NCI-H1694 (cell line): ENCODE results near the gene CLDN1.

Source experiments
- DNase-seq: peaks from one replicate; lab custom pipeline; 2025; lab: John Stamatoyannopoulos, UW

CLDN1 gene

DNA sequence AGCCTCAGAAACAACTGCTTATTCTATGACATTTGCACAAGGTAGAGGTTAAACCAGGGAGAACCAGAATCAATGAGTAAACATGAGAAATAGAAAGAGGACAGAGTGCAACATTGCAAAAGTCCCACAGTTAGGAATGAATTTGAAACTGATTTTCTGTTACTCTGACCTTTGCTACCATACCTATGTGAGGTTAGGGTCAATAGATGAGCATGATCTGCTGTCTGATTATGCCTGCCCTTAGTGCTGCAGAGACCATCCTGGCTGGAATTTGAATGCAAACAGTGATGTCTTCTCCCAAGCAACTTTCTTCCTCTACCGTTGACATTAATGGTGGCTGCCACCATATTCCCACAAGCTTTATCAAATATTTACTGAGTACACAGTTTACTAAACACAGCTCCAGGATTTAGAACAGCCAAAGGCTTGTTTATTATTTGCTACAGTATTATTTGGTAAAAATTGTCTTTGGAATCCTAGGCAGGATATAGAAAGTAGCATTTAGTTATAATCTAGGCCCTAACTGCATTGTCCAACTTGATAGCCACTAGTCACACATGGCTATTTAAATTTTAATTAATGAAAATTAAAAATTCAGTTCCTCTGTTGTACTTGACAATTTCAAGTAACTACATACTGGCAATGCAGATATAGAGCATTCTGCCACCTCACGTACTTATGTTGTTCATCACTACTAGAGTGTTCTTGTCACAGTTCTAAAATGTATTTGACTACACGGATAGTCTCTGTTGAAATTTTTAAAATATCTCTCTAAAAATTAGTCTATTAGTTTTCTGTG lies 8.9 kb upstream of the CLDN1 start:
- DNase-seq = no peak

DNA sequence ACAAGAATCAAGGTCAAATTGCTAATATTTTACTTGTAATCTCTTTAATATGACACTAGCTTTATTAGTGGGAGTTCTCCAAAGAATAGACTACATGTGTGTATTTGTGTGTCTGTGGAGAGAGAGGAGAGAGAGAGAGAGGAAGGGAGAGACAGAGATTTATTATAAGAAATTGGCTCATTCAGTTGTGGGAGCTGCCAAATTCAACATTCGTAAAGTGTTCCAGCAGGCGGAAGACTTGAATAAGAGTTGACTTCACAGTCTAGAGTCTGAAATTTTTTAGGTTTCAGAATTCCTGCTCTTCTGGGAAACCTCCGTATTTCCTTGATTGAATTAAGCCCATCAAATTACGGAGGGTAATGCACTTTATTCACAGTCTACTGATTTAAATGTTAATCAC lies 4.7 kb upstream of the CLDN1 start:
- no peak for DNase-seq

DNA sequence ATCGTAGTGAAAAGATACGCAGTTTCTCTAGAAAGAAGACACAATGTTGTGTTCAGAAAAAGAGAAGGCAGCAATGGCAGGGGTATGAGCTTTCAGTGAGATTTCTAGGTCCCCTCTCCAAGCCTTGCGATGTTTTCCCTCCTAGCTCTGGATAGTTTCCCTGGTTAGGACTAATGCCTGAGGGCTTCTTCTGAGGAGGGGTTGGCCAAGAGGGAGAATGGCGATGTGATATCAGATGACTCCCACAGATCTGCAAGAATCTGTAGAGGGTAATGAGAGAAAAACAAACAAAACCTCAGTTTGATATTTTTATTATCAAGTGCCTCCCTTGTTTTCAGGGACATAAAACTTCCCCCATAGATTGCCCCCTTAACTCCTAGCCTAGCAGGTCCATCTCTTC lies 4.1 kb upstream of the CLDN1 start:
- DNase-seq = no peak

DNA sequence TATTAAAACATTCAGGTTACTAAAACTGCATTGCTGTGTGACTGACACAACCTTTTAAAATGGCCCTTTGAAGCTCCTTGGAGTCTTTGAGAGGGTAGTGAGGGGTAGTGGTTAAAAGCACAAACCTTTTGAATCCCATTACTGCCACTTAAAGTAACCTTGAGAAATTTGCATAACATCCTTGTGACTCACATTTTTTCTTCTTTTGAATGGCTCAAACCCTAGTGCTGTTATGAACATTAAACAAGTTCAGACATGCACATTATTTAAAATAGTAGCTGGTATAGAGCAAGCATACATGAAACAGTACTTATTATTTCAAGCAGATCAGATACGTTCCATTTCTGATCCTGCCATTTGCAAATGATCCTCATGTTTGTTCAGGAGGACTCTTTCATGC lies 3.7 kb upstream of the CLDN1 start:
- no peak for DNase-seq

DNA sequence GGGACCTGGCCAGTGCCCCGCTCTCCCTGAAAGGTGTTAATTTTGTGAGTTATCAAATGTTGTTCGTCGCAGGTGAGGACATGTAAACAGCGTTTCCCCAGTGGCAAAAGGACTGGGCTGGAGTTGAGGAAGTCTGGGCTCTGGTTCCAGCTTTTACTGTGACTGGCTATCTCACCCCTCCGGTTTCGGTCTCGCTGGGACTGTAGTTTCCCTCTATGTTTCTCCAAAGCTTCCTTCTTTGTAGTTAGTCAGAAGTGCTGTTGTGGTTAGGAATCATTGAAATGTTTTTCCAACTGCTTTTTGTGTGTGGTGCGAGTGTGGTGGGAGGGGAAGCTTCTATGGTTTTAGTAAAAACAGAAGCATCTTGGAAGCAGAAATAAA lies 990 bp upstream of the CLDN1 start:
- DNase-seq = no peak

DNA sequence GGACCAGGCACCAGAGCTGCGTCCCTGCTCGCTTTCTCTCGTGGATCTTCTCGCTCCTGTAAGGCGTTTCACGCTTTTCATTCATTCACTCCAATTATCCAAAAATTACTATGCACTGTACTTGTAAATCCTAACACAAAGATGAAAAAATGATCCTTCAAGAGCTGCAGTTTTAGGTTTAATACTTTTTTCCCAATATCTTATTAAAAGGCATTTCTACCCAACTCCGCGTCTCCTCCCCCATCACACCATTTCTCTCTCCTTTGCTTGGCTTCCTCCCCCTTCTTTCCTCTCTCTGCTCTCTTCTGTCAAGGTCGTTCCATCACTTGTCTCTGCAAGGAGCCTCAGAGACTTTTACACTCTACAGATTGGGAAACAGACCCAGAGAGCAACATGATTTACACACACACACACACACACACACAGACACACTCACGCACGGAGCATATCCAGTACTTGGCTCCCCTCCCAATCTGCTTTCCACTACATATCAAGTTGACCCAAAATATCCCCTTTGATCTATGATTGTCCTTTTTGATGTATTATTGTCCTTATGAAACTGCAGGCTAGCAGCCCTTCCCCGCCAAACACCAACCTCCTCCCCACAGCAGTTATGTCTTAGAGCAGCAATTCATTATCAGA lies 479 bp upstream of the CLDN1 start:
- DNase-seq = no peak

DNA sequence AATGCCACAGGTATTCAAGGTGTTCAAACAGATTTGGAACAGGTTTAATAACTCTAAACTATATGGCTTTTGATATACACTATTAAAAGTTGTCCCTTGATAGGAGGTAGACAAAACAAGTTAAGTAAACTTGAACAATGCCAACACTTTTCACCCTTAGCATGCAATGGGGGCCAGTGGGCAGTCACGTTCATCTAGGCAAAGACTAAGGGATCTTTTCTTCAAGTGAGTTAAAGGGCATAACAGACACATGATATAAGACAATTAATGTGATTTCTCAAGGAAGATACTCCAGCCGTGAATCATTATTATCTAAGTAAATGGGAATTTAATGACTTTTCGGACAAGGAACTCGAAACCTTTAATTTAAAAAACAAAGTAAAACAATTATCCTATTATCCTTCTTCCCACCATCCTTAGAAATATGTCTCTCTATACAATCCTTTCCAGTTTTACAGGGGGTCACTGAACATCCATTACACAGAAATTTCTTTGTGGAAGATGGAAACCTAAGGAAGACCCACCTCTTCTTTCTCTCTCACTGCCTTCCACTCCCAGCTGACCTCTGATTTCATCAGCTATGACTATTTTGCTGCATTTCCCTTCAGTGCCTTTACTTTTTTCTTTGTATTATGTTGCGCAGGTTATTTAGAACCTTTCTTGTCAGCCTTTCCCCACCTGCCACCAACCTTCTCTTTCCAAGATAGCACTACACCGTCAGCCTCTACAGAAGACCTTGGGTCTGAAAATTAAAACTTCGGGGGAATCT lies 1.5 kb downstream of the CLDN1 start:
- no peak for DNase-seq

DNA sequence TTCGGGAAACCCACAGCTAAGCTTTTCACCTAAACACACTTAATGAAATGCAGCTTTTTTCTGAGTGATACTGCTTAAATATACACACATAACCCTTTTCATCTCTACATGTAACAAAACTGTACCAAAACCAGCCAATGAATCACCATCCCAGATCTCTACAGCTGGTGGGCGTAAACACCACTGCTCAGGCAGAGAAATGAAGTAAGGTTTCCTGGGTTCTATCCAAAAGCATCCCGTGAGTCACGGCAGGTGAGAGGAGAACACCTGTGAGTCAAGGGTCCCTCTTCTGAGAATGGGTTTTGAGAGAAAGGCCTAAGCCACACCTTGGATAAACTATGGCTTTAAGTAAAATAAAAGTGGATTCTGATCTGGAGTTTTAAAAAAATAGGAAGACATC lies 2.6 kb downstream of the CLDN1 start:
- no peak for DNase-seq

DNA sequence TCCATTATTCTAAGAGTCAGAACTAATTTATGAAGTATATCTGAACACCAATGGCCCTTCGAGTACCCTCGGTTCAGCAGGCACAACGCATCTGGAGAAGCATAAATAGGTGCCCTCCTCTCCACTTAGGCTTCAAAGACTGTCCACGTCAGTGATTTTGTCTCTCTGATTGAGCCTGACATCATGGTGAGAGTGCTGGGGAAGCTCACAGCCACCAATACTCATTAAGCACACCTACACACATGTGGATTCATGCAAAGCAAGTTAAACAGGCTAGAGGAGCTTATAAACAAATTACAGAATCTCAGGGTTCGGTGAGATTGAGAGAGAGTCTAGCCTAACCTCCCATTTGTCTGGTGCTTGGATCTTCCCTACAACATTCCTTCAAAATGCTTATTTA lies 3.6 kb downstream of the CLDN1 start:
- no peak for DNase-seq

DNA sequence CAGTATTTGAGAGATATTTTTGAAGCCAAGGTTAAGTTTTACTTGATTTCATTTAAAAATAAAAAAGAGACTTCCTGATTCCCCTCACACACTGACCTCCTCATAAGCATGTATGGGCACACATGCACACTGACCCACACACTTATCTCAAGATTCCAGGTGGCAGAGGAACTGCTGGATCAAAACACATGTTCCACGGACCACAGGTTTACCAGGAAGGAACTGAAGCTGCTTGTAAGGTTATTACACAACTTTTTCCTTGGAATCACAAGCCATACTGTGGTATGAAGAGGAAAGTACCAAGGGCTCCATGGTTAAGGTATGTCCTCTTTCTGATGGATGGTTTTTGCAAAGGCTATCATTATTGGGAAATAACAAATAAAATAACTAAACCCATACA lies 7.5 kb downstream of the CLDN1 start:
- DNase-seq = no peak

DNA sequence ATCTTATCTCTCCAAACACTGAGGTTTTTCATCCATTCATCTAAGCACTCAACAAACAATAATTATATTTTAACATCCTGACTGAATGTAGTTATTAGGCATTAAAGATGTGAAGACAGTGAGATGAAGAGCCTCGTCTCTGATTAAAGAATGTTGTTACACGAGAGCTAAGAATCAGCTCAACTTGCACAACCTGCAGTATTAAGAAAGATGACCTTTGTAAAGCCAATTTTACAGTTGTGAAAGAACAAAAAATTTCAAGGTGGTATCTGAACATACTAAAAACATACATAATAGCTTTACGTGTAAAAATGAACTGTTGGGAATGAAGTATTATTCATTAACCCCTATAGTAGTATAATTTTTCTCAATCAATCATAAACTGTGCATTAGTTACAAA lies 12.8 kb downstream of the CLDN1 start:
- DNase-seq = no peak

DNA sequence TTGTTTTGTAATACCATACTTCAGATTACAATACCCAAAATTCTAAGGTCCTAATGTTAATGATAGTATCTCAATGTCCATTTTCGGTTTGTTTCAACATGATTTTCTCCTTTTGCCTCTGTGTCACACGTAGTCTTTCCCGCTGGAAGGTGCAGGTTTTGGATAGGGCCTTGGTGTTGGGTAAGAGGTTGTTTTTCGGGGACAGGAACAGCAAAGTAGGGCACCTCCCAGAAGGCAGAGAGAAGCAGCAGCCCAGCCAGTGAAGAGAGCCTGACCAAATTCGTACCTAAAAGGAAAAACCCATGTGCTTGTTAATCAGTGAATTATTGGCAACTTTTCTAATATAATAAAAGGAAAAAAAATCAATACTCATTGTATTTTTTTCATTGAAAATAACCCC lies 14.1 kb downstream of the CLDN1 start:
- no peak for DNase-seq

DNA sequence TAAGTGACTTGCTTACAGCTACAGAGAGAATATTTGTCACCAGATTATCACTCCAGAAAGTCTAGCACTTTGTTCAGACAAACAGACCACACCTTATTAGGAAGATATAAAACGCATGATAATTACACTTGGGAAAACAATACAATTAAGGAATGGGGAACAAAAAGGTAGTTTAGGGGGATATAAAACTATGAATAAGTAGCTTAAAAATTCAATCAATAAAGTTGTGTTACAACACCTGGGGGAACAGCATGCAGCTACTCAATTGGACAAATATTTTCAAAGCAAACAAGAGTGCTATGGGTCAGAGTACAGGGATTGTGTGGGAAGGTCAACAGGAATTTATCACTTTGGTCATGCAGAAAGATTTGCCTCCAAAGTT lies 15.1 kb downstream of the CLDN1 start:
- DNase-seq = no peak

DNA sequence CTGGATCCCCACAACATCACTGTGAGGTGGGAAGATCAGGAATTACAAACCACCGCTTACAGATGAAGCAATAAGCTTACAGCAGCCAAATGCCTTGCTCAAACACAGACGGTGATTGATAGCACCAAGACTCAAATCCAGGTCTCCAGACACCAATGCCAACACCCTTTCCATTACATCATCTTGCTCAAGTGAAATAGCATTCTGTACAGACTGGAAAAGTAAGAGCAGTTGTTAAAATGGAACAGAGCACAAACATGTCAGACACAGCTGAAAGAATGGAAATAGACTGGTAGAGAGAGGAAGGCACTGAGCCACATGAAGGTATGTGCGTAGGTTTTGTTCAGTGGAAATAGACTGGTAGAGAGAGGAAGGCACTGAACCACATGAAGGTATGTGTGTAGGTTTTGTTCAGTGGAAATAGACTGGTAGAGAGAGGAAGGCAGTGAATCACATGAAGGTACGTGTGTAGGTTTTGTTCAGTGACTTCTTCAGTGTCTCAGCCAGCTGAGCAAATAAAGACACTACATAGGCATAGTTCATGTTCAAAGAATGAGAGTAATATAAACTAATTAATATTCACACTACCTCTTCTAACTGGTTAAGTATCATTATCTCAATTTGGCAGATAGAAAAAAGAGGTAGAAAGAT lies 15.6 kb downstream of the CLDN1 start:
- DNase-seq = no peak

DNA sequence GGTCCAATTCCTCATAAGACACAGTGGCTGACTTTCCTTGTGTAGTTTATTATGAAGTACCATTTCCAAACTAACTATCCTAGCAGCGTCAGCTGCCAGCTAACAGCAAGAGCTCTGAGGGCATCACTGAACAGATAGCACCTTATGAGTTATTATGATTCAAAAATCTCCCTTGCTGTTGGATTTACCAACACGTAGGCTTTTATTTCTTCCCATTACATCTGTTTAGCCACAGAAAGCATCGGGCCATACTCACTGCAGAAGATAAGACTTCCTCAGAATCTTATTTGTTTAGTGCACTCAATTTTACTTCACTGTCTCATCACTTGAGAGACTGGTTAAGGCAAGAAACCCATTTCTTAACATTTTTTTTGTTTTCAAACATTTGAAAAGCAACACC lies 16.2 kb downstream of the CLDN1 start:
- no peak for DNase-seq

DNA sequence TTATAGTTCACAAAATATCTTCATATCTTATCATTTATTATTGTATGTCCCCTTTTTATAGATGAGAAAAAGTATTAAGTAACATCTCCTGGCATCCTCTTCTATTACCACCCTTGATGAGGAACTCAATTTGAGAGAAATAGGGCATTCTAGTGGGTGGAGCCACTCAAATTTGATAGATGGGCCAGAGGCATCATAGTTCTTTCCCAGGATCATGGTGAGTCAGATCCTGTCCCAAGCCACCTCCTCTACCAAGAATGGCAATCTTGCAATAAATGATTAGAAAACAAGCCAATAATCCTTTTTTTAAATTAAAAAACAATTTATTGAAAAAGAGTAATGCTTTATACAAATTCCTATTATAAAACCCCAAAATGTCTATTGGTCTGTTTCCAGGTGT lies 16.8 kb downstream of the CLDN1 start:
- no peak for DNase-seq

DNA sequence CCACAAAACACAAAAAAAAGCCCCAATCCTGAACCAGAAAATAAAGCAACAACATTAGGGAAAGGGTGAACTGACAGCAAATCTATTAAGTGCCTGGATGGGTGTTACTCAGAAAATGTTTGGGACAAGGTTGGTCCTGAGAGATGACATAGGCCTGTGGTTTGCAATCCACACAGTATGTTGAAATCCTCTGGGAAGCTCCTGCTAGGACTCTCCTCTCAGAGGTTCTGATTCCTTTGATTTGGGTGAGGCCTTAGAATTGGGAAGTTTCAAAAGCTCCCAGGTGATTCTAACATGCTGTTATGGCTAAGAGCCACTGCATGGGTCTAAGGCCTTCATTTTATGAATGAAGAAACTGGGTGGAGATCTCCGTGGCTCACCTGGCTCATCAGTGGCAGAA lies 18.4 kb downstream of the CLDN1 start:
- DNase-seq = no peak

DNA sequence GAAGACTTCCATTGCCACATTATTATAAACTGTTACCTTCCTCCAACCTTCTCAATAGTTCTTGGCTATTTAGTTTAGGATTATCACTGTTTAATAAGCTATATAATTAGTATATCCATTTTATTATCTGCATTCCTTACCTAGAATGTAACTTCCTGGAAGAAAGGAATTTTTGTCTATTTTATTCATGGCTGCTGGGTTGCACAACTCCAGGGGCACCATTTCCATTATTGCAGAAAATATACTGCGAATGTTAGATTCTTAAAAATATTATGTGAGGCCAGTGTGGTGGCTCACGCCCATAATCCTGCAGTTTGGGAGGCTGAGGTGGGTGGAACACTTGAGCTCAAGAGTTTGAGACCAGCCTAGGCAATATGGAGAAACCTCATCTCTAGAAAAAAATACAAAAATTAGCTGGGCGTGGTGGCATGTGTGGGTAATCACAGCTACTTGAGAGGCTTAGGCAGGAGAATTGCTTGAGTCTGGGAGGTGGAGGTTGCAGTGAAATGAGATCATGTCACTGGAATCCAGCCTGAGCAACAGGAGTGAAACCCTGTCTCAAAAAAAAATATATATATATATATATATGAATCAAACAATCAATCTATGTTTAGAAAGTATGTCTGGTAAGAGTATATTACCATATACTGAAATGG lies 19.9 kb downstream of the CLDN1 start:
- no peak for DNase-seq

DNA sequence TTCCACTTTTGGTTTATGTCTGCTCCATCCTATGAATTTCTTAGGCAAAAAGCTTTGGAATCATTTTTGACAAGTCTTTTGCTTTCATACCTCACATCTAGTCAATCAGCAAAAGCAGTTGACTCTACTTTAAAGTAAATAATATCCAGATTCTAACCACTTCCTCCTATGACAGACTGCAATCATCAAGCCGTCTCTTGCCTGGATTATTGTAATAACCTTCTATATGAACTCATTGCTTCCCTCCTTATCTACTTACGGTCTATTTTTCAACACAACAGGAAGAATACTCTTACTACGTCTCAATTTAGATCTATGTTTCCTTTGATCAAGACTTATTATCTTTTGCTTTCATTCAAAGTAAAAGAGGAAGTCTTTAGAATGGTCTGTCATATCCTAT lies 20.7 kb downstream of the CLDN1 start:
- no peak for DNase-seq

DNA sequence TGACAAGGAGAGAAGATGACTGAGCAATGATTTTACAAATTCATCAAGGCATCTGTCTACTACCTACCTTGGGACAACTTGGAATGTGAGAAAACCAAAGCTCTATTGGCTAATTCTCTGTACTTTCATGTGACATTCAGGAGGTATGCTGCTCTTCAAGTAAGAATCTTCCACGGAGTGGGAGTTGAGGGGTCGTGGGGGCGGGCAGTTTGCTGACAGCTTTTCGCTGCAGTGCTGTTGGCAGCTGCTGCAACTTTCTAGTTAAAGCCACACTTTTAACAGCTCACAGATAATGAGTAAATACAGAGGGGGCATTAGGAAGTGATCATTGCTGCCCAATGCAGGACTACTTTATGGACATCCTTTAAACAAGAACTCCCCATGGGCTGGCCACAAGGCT lies 22.3 kb downstream of the CLDN1 start:
- DNase-seq = no peak

DNA sequence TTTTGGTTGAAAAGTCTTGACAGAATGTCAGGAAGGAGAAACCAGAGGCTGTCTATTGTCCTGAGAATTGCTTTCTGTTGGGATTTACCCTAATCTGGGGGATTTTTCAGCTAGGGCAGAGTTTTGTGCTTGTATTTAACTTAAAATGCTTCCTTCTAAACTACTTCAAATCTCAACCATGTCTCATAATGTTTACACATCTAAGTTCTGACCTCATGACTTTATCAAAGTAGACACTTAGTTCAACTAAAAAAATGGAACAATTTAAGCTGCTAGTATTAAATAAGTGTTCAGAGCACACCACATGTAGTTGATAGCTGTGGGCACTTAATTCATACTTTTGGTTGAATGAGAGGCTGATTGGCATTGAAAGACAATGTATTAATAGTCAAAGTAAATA lies 28.2 kb downstream of the CLDN1 start:
- DNase-seq = no peak

DNA sequence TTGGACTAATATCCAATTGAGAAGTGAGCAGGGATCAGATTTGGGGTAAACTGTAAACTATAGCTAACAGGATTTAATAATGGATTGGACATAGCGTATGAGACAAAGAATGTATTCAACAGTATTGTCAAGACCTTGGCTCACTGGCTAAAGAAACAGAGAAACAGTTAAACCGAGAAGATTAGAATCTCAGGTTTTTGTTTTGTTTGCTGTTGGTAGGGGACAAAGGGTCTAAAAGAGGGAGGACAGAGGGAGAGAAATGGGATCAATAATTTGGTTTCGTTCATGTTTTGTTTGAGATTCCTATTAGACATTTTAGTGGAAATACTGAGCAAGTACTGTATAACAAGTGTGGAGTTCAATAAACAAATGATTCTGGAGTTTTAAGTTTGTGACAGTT lies 28.6 kb downstream of the CLDN1 start:
- DNase-seq = no peak
